Panc1 (cell line): Measurements from ENCODE around the gene PPFIA1. TPM values are rescaled to one million over a fixed set of nuclear protein-coding genes. Genes with fewer than 3 reads are reported as not detected.

Source experiments
- ATAC-seq: fragments of 200-7000 bp; cut with Tn5 transposase; 2 replicates; pipeline ENCODE4 v1.9.1; 2020; ENCODE audit warnings: mild to moderate bottlenecking, moderate library complexity
- BruUV-seq: library from RNA; stranded (reverse); fragments of 400-500 nt; replicated peaks from 2 replicates; lab custom pipeline; 2021; lab: Mats Ljungman, UMichigan
- CTCF ChIA-PET: fragments of 300-600 bp; sonication (Branson Sonifier 250); formaldehyde crosslinking; loops from one replicate; lab custom pipeline; 2022; ENCODE audit warnings: antibody characterized with exemption; lab: Charles Lee
- POLR2A ChIA-PET: fragments of 300-600 bp; sonication (Branson Sonifier 250); formaldehyde crosslinking; loops from one replicate; lab custom pipeline; 2022; ENCODE audit warnings: antibody characterized with exemption; lab: Charles Lee
- DNase-seq: peaks from one replicate; pipeline ENCODE4 v3.0.0-alpha.2; 2010; ENCODE audit warnings: low read depth, low spot score
- H3K27ac ChIP-seq: 2 replicates; pipeline ENCODE4 v1.5.1; 2011; ENCODE audit warnings: mild to moderate bottlenecking, low read length, inconsistent platforms
- H3K27me3 ChIP-seq: fragments of 200-500 bp; sonication (Bioruptor generic); 2 replicates; pipeline ENCODE4 v1.6.0; 2014; ENCODE audit warnings: low read length, inconsistent platforms; ENCODE audit not compliant: control insufficient read depth, insufficient read depth
- H3K36me3 ChIP-seq: fragments of 200-500 bp; sonication (Bioruptor generic); 2 replicates; pipeline ENCODE4 v1.5.1; 2014; ENCODE audit warnings: inconsistent platforms, mild to moderate bottlenecking, low read length, moderate library complexity; ENCODE audit not compliant: control insufficient read depth, insufficient read depth
- H3K4me1 ChIP-seq: 2 replicates; pipeline ENCODE4 v1.5.1; 2011; ENCODE audit warnings: inconsistent platforms, mild to moderate bottlenecking, low read length, moderate library complexity; ENCODE audit not compliant: control insufficient read depth, insufficient read depth
- H3K4me3 ChIP-seq, 2 experiments: 2 replicates each; pipeline ENCODE4 v1.5.1; 2011 to 2012; ENCODE audit warnings: low read depth in 2 of 2, low read length in 2 of 2, mild to moderate bottlenecking in 2 of 2, inconsistent platforms in 1 of 2, moderate library complexity in 1 of 2
- H3K9me3 ChIP-seq: fragments of 200-500 bp; sonication (Bioruptor generic); 2 replicates; pipeline ENCODE4 v1.5.1; 2014; ENCODE audit warnings: low read depth, mild to moderate bottlenecking, inconsistent platforms, low read length, moderate library complexity; ENCODE audit not compliant: control insufficient read depth, insufficient read depth
- POLR2AphosphoS5 ChIP-seq: IDR thresholded peaks from 2 replicates; pipeline ENCODE4 v1.6.1; 2012; ENCODE audit warnings: mild to moderate bottlenecking, low read depth, low read length, moderate library complexity
- SIN3A ChIP-seq: IDR thresholded peaks from 2 replicates; pipeline ENCODE4 v1.6.1; 2012; ENCODE audit warnings: low read depth, mild to moderate bottlenecking, low read length, moderate library complexity, borderline replicate concordance; ENCODE audit not compliant: insufficient read depth
- TCF7L2 ChIP-seq: IDR thresholded peaks from 2 replicates; pipeline ENCODE4 v1.6.1; 2011; ENCODE audit warnings: mild to moderate bottlenecking, low read depth, low read length, inconsistent platforms
- in situ Hi-C: cut with HindIII; loops from 2 replicates; pipeline ENCODE4 v1.10.0; 2016; ENCODE audit warnings: low sequenced_read_pairs, low pct_unique_long_range_greater_than_20kb
- intact Hi-C: fragments of 100-400 bp; cut with micrococcal nuclease; formaldehyde crosslinking; loops from one replicate; pipeline ENCODE4 v1.10.0; 2022; ENCODE audit not compliant: unreplicated experiment
- total RNA-seq: library from RNA; stranded (reverse); gene quantifications from one replicate; pipeline ENCODE4 v1.2.1, GENCODE V29; 2021; ENCODE audit not compliant: unreplicated experiment
- TF ChIP-seq, protein P1 (sequence below): fragments of 450-650 bp; IDR thresholded peaks from 2 replicates; pipeline ENCODE4 v1.5.1; 2017; ENCODE audit warnings: mild to moderate bottlenecking
- TF ChIP-seq, protein P2 (sequence below), 2 experiments: IDR thresholded peaks; 2 replicates each; pipeline ENCODE4 v1.6.1; 2011 to 2012; ENCODE audit warnings: low read depth in 2 of 2, control low read depth in 1 of 2, low read length in 1 of 2, mild to moderate bottlenecking in 1 of 2, moderate library complexity in 1 of 2; ENCODE audit not compliant: insufficient read depth in 1 of 2

Gene PPFIA1
- total RNA-seq, 1 experiment from 2014 or later = 101 TPM

DNA sequence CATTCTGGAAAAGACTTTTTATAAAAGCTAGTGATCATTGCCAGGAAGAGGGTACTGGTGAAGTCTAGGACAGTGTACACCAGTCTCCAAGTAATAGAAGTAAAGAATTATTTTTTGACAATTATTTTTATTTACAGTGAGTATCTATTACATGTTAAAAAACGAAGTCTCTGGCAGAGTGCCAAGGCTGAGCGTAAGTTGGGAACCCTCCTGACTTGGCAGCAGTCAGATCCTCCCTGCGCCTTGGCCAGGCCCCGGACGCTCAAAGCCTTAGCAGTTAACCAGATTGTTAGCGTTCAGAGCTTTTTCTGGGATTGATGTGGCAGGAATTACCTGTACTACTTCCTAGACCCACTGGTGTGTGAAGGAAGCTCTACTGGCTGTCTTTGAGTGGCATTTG lies 89.7 kb downstream of the PPFIA1 start:
- Histone ChIP-seq H3K36me3 (peaks cover 28% of the 10 kb centered on the region), H3K4me3 (no peak overlapping the region), H3K27me3 (no peaks in the 10 kb centered on the region), H3K27ac (no peak overlapping the region), H3K4me1 (no peaks in the 10 kb centered on the region), H3K9me3 (no peaks in the 10 kb centered on the region)
- in situ Hi-C loops (no loop called here), intact Hi-C loops (no loop called here)
- ChIA-PET POLR2A (no interaction called here), CTCF (no interaction called here)
- ATAC-seq = no peak
- BruUV-seq = no TSS peak
- TF ChIP-seq POLR2AphosphoS5 (no peak), TCF7L2 (no peak), SIN3A (no peak)
- TF ChIP-seq, protein P1, sequence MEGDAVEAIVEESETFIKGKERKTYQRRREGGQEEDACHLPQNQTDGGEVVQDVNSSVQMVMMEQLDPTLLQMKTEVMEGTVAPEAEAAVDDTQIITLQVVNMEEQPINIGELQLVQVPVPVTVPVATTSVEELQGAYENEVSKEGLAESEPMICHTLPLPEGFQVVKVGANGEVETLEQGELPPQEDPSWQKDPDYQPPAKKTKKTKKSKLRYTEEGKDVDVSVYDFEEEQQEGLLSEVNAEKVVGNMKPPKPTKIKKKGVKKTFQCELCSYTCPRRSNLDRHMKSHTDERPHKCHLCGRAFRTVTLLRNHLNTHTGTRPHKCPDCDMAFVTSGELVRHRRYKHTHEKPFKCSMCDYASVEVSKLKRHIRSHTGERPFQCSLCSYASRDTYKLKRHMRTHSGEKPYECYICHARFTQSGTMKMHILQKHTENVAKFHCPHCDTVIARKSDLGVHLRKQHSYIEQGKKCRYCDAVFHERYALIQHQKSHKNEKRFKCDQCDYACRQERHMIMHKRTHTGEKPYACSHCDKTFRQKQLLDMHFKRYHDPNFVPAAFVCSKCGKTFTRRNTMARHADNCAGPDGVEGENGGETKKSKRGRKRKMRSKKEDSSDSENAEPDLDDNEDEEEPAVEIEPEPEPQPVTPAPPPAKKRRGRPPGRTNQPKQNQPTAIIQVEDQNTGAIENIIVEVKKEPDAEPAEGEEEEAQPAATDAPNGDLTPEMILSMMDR = no peak
- DNase-seq = no peak

DNA sequence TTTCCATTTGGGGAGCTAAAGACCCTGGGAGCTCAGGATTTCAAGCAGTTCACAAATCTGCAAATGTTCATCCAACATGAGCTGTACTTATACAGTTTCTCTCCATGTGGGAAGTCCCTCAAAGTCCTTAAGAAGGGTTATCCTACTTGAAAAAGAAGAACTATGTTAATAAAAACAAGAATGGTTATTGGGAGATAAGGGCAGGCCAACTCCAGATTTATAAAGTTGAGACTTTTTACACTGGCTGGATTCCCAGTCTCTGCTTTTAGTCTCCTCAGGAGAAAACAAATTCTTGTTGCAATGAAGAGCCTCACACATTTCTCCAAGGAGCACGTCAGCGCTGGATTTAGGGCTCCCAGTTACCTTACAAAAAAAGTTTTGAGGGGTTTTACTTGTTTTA lies 93.7 kb downstream of the PPFIA1 start:
- Histone ChIP-seq H3K36me3 (peaks cover 26% of the 10 kb centered on the region), H3K9me3 (no peaks in the 10 kb centered on the region), H3K27ac (no peak overlapping the region), H3K4me1 (no peaks in the 10 kb centered on the region), H3K4me3 (no peak overlapping the region), H3K27me3 (no peaks in the 10 kb centered on the region)
- ChIA-PET CTCF (no interaction called here), POLR2A (interaction anchor here (0.7 kb wide), 1 partner anchor 10 kb away, joined by 3 read pairs; no protein-coding TSS in a partner anchor)
- TF ChIP-seq, protein P1 = no peak
- TF ChIP-seq POLR2AphosphoS5 (no peak), TCF7L2 (no peak), SIN3A (no peak)
- TF ChIP-seq, protein P2, sequence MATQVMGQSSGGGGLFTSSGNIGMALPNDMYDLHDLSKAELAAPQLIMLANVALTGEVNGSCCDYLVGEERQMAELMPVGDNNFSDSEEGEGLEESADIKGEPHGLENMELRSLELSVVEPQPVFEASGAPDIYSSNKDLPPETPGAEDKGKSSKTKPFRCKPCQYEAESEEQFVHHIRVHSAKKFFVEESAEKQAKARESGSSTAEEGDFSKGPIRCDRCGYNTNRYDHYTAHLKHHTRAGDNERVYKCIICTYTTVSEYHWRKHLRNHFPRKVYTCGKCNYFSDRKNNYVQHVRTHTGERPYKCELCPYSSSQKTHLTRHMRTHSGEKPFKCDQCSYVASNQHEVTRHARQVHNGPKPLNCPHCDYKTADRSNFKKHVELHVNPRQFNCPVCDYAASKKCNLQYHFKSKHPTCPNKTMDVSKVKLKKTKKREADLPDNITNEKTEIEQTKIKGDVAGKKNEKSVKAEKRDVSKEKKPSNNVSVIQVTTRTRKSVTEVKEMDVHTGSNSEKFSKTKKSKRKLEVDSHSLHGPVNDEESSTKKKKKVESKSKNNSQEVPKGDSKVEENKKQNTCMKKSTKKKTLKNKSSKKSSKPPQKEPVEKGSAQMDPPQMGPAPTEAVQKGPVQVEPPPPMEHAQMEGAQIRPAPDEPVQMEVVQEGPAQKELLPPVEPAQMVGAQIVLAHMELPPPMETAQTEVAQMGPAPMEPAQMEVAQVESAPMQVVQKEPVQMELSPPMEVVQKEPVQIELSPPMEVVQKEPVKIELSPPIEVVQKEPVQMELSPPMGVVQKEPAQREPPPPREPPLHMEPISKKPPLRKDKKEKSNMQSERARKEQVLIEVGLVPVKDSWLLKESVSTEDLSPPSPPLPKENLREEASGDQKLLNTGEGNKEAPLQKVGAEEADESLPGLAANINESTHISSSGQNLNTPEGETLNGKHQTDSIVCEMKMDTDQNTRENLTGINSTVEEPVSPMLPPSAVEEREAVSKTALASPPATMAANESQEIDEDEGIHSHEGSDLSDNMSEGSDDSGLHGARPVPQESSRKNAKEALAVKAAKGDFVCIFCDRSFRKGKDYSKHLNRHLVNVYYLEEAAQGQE (IDR thresholded peaks at IDR 0.05; ENCODE audit: insufficient read depth in 1 of 2, low read depth in 2 of 2, low read length in 1 of 2) = no peak
- intact Hi-C loops (no loop called here), in situ Hi-C loops (no loop called here)
- ATAC-seq (no peak), DNase-seq (no peak)
- BruUV-seq = no TSS peak
